GM18868 (cell line): ENCODE results near the gene FHOD3.
"Not testable (repeated sequence)": the region's sequence is repeated elsewhere in the genome, so short reads cannot be mapped to it uniquely, and the experiment has no call there.

Experiments
- ATAC-seq: cut with Tn5 transposase; IDR thresholded peaks from one replicate; pipeline ENCODE4 v1.9.1; 2021; ENCODE audit warnings: mild to moderate bottlenecking, moderate library complexity; ENCODE audit not compliant: unreplicated experiment

The FHOD3 gene

DNA sequence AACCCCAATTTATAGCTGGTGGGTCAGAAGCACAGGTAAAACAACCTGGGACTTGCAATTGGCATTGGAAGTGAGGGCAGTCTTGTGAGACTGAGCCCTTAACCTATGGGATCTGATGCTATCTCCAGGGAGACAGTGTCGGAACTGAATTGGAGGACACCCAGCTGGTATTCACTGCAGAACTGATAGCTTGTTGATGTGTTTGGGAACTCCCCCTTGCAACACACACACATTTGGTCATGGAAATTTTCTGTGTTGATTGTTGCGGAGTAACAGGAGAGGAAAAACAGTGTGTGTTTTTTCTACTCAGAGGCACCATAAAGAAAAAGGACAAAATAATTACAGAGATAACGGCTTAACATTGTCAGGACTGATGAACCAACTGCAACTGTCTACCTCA is 515.2 kb downstream of the FHOD3 start:
- no peak for ATAC-seq

DNA sequence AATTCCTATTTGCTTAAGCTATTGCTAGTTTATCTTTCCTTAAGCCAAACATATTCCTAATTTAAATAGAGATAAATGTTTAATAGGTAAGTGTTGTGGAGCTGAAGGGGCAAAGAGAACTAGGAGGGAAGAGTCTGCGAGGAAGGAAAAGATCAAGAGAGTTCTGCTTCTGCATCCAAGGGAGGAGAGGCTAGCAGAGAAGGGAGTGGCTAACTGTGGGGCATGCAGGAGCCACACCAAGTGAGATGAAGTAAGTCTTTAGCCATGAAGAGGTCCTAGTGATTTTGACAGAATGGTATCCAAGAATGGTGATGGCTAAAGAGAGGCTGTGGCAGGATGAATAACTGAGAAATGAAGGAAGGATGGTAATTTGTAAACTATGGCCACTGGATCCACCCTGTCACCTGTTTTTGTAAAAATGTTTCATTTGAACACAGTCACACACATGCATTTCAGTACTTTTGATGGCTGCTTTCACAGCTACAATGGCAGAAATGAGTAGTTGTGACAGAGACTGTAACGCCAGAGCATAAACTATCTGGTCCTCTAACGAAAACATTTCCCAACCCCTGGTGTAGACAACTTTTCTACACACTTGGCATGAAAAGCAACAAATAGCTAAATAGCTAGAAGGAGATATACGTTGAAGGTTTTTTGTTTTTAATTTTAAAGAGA is 515.7 kb downstream of the FHOD3 start:
- ATAC-seq, result no peak

DNA sequence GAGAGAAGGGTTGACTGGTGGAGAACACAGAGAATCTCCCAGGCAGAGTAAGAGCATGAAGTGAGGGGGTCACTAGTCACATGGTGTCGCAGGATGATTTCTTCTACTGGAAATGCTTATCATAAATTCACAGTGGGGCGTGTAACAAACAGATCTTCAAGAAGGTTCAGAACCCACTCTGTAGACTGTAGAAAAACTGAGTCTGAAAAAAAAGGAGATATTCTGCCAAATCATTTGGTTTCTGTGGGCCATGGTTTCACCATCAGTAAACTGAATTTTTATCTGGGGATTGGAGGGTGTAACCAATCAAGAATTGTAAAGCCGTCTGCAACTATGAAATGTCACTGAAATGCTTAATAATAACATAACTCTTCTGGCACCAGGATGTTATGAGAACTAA is 516.3 kb downstream of the FHOD3 start:
- ATAC-seq, result no peak

DNA sequence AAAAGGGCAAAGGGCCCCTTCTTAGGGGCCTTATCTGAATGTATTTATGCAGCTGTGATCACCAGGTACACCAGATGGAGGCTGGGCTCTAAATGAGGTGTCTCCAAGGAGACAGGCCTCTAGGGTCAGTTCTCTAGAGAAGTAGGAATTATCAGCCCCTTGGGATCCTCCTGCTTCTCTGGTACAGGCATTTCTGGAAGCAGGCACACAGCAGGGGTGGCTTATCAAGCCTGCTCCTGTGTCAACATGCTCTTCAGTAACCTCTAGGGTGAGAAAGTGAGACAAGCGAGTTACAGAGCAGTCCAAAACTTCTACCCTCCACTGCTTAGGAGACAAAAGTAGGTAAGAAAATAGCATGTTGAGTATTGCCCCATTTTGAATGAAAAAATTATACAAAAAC is 517.5 kb downstream of the FHOD3 start:
- ATAC-seq, result no peak

- not testable (repeated sequence) for ATAC-seq
Measured at GRCh38 chr18:36816096-36816495, 518.6 kb downstream of the FHOD3 start.

DNA sequence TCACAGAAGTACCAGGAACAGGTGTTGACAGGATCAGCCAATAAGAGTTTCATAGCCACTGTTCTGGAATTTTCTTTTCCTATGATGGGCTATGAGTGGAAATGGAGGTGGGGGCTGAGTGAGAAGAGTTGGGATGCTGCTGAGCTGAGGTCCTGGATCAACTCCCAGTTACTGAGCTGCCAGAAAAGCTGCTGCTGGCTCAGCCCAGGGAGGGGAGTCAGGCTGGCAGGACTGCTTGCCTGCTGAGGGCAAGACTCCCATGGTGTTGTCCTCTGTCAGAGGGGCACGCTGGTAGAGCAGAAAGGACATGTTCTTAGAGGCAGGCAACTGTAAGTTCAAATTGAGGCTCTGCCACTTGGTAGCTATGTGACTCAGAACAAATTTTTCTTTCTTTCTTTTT is 519.5 kb downstream of the FHOD3 start:
- ATAC-seq, result no peak

GRCh38 chr18:36818652-36819051 is 521.1 kb downstream of the FHOD3 start:
- ATAC-seq, result no peak

- ATAC-seq, result no peak
Measured at GRCh38 chr18:36819621-36820020, 522.1 kb downstream of the FHOD3 start.

DNA sequence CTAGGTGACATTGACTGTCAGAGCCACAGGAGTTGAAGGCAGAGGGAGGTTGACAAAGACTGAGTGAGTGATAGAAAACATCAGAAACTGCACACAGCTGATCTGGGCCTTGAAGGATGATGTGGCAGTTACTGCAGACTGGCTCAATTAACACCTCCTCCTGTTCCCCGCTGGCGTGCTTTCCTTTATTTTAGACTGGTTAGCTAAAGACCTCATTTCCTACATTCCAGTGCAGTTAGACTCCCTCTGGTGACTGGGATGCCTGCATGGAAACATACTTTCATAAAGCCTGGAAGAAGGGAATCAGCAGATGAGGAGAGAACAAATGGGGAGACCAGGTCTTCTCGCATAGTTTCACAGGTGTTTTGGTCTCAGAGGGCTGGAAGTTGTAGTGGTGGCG is 524.2 kb downstream of the FHOD3 start:
- no peak for ATAC-seq

DNA sequence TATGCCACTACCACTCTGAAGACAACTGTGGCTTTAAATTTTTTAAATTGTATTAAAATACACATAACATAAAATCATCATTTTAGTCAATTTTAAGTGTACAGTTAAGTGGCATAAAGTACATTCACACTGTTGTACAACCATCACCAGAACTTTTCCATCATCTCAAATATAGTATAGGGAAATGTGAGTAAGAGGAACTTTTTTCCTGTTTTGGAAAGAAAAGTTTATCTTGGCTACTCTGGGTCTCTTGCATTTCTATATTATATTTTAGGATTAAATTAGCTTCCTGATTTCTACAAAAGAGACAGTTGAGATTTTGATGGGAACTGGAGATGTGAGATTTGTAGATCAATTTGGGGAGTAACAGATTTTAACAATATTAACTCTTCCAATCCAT is 528.0 kb downstream of the FHOD3 start:
- no peak for ATAC-seq

DNA sequence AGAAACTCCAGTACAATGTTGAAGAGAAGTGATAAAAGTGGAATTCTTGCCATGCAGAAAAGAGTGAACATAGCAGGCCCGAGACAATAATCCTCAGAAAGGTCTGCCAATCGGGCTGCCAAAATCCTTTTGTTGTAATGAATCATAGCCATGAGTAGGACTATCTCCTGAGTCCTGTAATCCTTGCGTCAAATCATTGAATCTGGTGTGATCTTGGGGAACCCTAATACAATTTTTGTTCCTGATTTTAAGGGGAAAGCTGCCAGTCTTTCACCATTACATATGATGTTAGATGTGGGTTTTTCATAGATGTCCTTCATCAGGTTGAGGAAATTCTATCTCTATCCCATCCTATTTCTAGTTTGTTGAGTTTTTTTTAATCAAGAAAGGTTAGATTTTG is 529.0 kb downstream of the FHOD3 start:
- ATAC-seq, result no peak

DNA sequence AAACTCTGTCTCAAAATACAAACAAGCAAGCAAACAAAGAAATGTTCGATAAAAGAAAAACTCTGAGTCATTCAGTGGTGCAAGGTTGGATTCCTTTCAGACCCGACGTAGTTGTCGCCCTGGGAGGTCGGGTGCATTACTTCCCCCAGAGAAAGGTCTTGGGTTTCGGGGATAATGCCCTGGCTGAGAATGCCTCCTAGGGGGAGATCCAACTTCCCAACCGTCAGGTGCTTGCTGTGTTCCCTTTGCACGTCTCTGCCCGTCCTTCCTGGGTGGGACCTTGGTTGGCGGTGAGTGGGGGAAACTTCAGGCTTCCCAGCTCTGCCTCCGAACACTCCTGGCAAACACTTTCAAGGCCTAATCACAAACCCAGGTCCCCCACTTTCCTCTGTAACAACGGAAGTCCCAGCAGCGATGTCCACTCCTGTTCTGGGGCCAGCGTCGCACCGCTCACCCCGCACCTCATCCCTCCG is 530.7 kb downstream of the FHOD3 start:
- ATAC-seq, result no peak

- ATAC-seq, result peak; percentile 93
Measured at GRCh38 chr18:36828630-36829361, 531.3 kb downstream of the FHOD3 start, which contains the start of the genes KIAA1328 and TPGS2. KIAA1328 (plus strand) TSS chr18:36829127; CDS start chr18:36829139, 12 bp downstream. TPGS2 (minus strand) TSS chr18:36829002; CDS start chr18:36828767, 235 bp downstream.
